Glutamatergic neuron (in vitro differentiated cells): ENCODE results near the gene DENND10. TPM values are rescaled to one million over a fixed set of nuclear protein-coding genes. Genes with fewer than 3 reads are reported as not detected.

Experiments
- DNase-seq: peaks from one replicate; pipeline ENCODE4 v3.0.0; 2022
- H3K27ac Mint-ChIP-seq: one replicate; pipeline ENCODE4 v1.8.0; 2020; ENCODE audit warnings: mild to moderate bottlenecking, mixed read lengths, inconsistent platforms; ENCODE audit not compliant: unreplicated experiment
- H3K27me3 Mint-ChIP-seq: one replicate; pipeline ENCODE4 v1.8.0; 2020; ENCODE audit warnings: mild to moderate bottlenecking, moderate library complexity, mixed read lengths, inconsistent platforms; ENCODE audit not compliant: unreplicated experiment
- H3K36me3 Mint-ChIP-seq: one replicate; pipeline ENCODE4 v1.8.0; 2020; ENCODE audit warnings: mild to moderate bottlenecking, mixed read lengths, inconsistent platforms; ENCODE audit not compliant: unreplicated experiment
- H3K4me1 Mint-ChIP-seq: one replicate; pipeline ENCODE4 v1.8.0; 2020; ENCODE audit warnings: mild to moderate bottlenecking, low read depth, mixed read lengths, inconsistent platforms; ENCODE audit not compliant: unreplicated experiment
- H3K4me3 Mint-ChIP-seq: one replicate; pipeline ENCODE4 v1.8.0; 2020; ENCODE audit warnings: mild to moderate bottlenecking, mixed read lengths, inconsistent platforms; ENCODE audit not compliant: unreplicated experiment
- H3K9me3 Mint-ChIP-seq: one replicate; pipeline ENCODE4 v1.8.0; 2020; ENCODE audit warnings: mild to moderate bottlenecking, moderate library complexity, mixed read lengths, inconsistent platforms; ENCODE audit not compliant: unreplicated experiment
- CTCF ChIP-seq: fragments of 200-600 bp; sonication (generic); IDR thresholded peaks from one replicate; pipeline ENCODE4 v1.5.0; 2021; ENCODE audit not compliant: partially characterized antibody, unreplicated experiment
- total RNA-seq: library from RNA; stranded (reverse); fragmentation: NEBNext Ultra II Directional; extraction: Animal tissue kit (Norgen Biotek cat#: 25700); gene quantifications from one replicate; pipeline ENCODE4 v1.2.1, GENCODE V29; 2021; ENCODE audit not compliant: unreplicated experiment

DENND10 gene
- total RNA-seq, 1 donor from 2014 or later = 39.9 TPM

- Mint-ChIP-seq H3K27ac (peak within 1 kb of the TSS; percentile 24), H3K9me3 (peaks cover 7% of the 10 kb centered on the region), H3K4me3 (peak within 1 kb of the TSS; percentile 87), H3K27me3 (no peaks in the 10 kb centered on the region), H3K36me3 (no peaks in the 10 kb centered on the region), H3K4me1 (peaks cover 13% of the 10 kb centered on the region)
- peak; percentile 66 for DNase-seq
- TF ChIP-seq CTCF = no peak
Observed at GRCh38 chr10:119165171-119166117, 61.5 kb downstream of the DENND10 start, which contains the start of gene SFXN4. TSS of gene SFXN4 (minus strand) at chr10:119165714. CDS start at chr10:119165647, 67 bp downstream.

GRCh38 chr10:119166118-119166500, 62.2 kb downstream of the DENND10 start:
- peak overlapping the region; percentile 24 for H3K27ac Mint-ChIP-seq
- H3K4me1 Mint-ChIP-seq = peaks cover 13% of the 10 kb centered on the region

GRCh38 chr10:119166564-119166963, 62.7 kb downstream of the DENND10 start:
- TF ChIP-seq CTCF = no peak
- H3K4me3 Mint-ChIP-seq = peak overlapping the region; percentile 87
- H3K27ac Mint-ChIP-seq = peak overlapping the region; percentile 24
- DNase-seq = no peak
- H3K4me1 Mint-ChIP-seq = peaks cover 13% of the 10 kb centered on the region
- H3K27me3 Mint-ChIP-seq = no peaks in the 10 kb centered on the region
- H3K9me3 Mint-ChIP-seq = peaks cover 7% of the 10 kb centered on the region
- no peaks in the 10 kb centered on the region for H3K36me3 Mint-ChIP-seq

More at GRCh38 chr10:119166118-119166500, 62.2 kb downstream of the DENND10 start:
- no peak for TF ChIP-seq CTCF
- Mint-ChIP-seq H3K27me3 (no peaks in the 10 kb centered on the region), H3K9me3 (peaks cover 7% of the 10 kb centered on the region), H3K4me3 (peak overlapping the region; percentile 87), H3K36me3 (no peaks in the 10 kb centered on the region)
- no peak for DNase-seq

GRCh38 chr10:119167041-119167440, 63.1 kb downstream of the DENND10 start:
- H3K27ac Mint-ChIP-seq = peak overlapping the region; percentile 24
- H3K9me3 Mint-ChIP-seq = peaks cover 7% of the 10 kb centered on the region
- no peak for DNase-seq
- H3K4me3 Mint-ChIP-seq = peak overlapping the region; percentile 87
- no peak for TF ChIP-seq CTCF
- H3K36me3 Mint-ChIP-seq = no peaks in the 10 kb centered on the region
- H3K4me1 Mint-ChIP-seq = peaks cover 10% of the 10 kb centered on the region
- H3K27me3 Mint-ChIP-seq = no peaks in the 10 kb centered on the region

GRCh38 chr10:119174109-119174508, 70.2 kb downstream of the DENND10 start:
- H3K27ac Mint-ChIP-seq = peak overlapping the region; percentile 43
- H3K9me3 Mint-ChIP-seq = peaks cover 10% of the 10 kb centered on the region
- H3K27me3 Mint-ChIP-seq = peaks cover 6% of the 10 kb centered on the region
- no peaks in the 10 kb centered on the region for H3K36me3 Mint-ChIP-seq
- H3K4me3 Mint-ChIP-seq = no peak overlapping the region
- peaks cover 20% of the 10 kb centered on the region for H3K4me1 Mint-ChIP-seq
- DNase-seq = no peak
- TF ChIP-seq CTCF = no peak
